ENCODE data around the gene FBXO31.
"Not testable (repeated sequence)": the region's sequence is repeated elsewhere in the genome, so short reads cannot be mapped to it uniquely, and the experiment has no call there.

Gene FBXO31

GRCh38 chr16:87382023-87382785 is 1.4 kb downstream of the FBXO31 start:
- Mint-ChIP-seq H3K4me1 (ENCODE audit: low read depth) (peaks cover 48% of the 10 kb centered on the region), H3K27me3 (no peaks in the 10 kb centered on the region), H3K4me3 (peak overlapping the region; percentile 89), H3K36me3 (peaks cover 2% of the 10 kb centered on the region), H3K27ac (peak overlapping the region; percentile 83), H3K9me3 (ENCODE audit: low read depth) (no peaks in the 10 kb centered on the region)

- Mint-ChIP-seq H3K4me3 (peak overlapping the region; percentile 89), H3K36me3 (peaks cover 2% of the 10 kb centered on the region), H3K27me3 (no peaks in the 10 kb centered on the region), H3K9me3 (ENCODE audit: low read depth) (no peaks in the 10 kb centered on the region), H3K4me1 (ENCODE audit: low read depth) (peaks cover 50% of the 10 kb centered on the region), H3K27ac (peak overlapping the region; percentile 95)
These were observed 2.7 kb downstream of the FBXO31 start for GRCh38 chr16:87380881-87381280.

DNA sequence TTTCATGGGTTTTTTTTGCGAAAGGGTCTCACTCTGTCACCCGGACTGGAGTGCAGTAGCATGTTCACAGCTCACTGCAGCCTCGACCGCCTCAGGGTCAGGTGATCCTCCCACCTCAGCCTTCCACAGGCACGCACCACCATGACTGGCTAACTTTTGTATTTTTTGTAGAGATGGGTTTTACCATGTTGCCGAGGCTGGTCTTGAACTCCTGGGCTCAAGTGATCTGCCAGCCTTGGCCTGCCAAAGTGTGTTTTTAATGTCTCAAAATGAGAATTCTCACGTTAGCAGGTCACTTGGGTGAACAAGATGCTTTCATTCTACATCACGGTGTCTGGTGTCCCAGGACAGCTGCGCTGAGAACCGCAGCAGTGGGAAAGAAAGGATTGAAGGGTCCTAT is 3.2 kb downstream of the FBXO31 start:
- H3K36me3 Mint-ChIP-seq, result peaks cover 2% of the 10 kb centered on the region
- peak overlapping the region; percentile 89 for H3K4me3 Mint-ChIP-seq
- peak overlapping the region; percentile 95 for H3K27ac Mint-ChIP-seq
- H3K9me3 Mint-ChIP-seq (ENCODE audit: low read depth), result no peaks in the 10 kb centered on the region
- peaks cover 51% of the 10 kb centered on the region for H3K4me1 Mint-ChIP-seq (ENCODE audit: low read depth)
- no peaks in the 10 kb centered on the region for H3K27me3 Mint-ChIP-seq

GRCh38 chr16:87379312-87379752 is 4.2 kb downstream of the FBXO31 start:
- H3K27me3 Mint-ChIP-seq; H3K36me3 Mint-ChIP-seq; H3K4me3 Mint-ChIP-seq; H3K9me3 Mint-ChIP-seq (ENCODE audit: low read depth); H3K27ac Mint-ChIP-seq: not testable (repeated sequence)
- H3K4me1 Mint-ChIP-seq (ENCODE audit: low read depth), result peaks cover 52% of the 10 kb centered on the region

DNA sequence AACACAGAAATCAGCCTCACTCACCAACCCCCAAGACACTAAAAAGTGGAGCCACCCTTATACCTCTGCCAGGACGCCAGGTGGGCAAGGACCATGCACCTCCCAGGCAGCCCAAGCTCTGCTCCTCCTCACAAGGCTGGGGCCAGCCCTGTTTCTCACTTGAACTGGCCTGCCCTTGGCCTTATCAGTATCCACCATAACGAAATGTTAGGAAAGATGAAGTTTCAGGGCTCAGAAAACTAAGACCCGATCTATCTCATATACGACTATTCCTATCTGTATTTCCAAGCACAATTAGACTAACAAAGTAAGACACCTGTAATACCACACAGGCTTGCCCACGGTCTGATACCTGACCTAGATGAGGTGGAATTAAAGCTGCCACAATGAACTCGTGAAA is 6.9 kb downstream of the FBXO31 start:
- Mint-ChIP-seq H3K4me3 (no peak overlapping the region), H3K9me3 (ENCODE audit: low read depth) (no peaks in the 10 kb centered on the region), H3K27ac (no peak overlapping the region), H3K27me3 (no peaks in the 10 kb centered on the region), H3K36me3 (peaks cover 4% of the 10 kb centered on the region), H3K4me1 (ENCODE audit: low read depth) (peaks cover 53% of the 10 kb centered on the region)

- Mint-ChIP-seq H3K4me1 (ENCODE audit: low read depth) (peaks cover 48% of the 10 kb centered on the region), H3K27me3 (no peaks in the 10 kb centered on the region), H3K9me3 (ENCODE audit: low read depth) (no peaks in the 10 kb centered on the region), H3K27ac (no peak overlapping the region), H3K36me3 (peaks cover 2% of the 10 kb centered on the region), H3K4me3 (no peak overlapping the region)
These were observed 8.0 kb downstream of the FBXO31 start for GRCh38 chr16:87375426-87376135.

GRCh38 chr16:87374313-87374712 is 9.3 kb downstream of the FBXO31 start:
- H3K4me3 Mint-ChIP-seq, result no peak overlapping the region
- H3K4me1 Mint-ChIP-seq (ENCODE audit: low read depth), result peaks cover 46% of the 10 kb centered on the region
- peaks cover 2% of the 10 kb centered on the region for H3K36me3 Mint-ChIP-seq
- H3K27ac Mint-ChIP-seq, result no peak overlapping the region
- H3K9me3 Mint-ChIP-seq (ENCODE audit: low read depth), result no peaks in the 10 kb centered on the region
- H3K27me3 Mint-ChIP-seq, result no peaks in the 10 kb centered on the region

DNA sequence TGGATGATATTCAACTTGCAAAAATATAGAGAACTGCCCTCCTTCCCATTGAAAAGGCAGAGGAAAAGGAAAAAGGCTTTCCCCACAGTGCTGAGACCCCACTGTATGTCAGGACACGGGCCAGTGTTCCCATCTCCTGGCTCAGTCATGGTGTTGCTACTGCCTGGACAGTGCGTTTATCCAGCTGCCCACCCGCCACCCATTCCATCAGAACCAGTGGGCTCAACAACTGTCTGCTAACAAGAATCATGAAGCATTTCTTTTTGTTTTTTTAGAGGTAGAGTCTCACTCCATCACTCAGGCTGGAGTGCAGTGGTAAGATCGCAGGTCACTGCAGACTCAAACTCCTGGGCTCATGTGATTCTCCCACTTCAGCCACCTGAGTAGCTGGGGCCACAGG is 11.3 kb downstream of the FBXO31 start:
- Mint-ChIP-seq H3K27me3 (no peaks in the 10 kb centered on the region), H3K27ac (no peak overlapping the region), H3K36me3 (peaks cover 2% of the 10 kb centered on the region), H3K4me1 (ENCODE audit: low read depth) (peaks cover 52% of the 10 kb centered on the region), H3K4me3 (no peak overlapping the region), H3K9me3 (ENCODE audit: low read depth) (no peaks in the 10 kb centered on the region)

DNA sequence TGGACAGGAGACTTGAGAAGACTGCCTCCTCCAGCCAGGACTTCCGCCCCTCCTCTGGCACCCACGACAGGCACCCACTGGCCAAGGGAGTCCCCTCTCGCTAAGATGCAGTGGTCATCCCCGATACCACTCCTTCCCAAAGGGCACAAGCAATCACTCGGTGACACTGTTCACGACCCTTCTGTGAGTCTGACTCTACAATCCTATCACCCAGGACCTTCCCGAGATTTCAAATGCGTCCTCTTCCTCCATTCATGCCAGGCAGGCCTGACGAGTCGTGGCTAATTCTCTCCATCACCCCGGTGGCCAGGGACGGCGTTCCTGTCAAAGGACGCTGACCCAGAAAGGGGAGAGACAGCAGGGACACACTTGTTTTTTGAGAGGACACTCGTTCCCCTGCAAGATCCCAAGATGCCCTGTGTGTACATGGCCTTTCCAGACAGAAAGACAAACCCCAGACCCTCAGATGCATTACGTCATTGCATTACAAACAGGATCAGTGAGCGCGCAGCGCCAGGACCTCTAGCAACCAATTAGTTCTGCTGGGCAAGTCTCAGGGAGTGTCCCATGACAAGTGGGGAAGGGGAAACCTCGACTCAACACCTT is 12.2 kb downstream of the FBXO31 start:
- Mint-ChIP-seq H3K4me1 (ENCODE audit: low read depth) (peaks cover 50% of the 10 kb centered on the region), H3K9me3 (ENCODE audit: low read depth) (no peaks in the 10 kb centered on the region), H3K36me3 (peaks cover 2% of the 10 kb centered on the region)

DNA sequence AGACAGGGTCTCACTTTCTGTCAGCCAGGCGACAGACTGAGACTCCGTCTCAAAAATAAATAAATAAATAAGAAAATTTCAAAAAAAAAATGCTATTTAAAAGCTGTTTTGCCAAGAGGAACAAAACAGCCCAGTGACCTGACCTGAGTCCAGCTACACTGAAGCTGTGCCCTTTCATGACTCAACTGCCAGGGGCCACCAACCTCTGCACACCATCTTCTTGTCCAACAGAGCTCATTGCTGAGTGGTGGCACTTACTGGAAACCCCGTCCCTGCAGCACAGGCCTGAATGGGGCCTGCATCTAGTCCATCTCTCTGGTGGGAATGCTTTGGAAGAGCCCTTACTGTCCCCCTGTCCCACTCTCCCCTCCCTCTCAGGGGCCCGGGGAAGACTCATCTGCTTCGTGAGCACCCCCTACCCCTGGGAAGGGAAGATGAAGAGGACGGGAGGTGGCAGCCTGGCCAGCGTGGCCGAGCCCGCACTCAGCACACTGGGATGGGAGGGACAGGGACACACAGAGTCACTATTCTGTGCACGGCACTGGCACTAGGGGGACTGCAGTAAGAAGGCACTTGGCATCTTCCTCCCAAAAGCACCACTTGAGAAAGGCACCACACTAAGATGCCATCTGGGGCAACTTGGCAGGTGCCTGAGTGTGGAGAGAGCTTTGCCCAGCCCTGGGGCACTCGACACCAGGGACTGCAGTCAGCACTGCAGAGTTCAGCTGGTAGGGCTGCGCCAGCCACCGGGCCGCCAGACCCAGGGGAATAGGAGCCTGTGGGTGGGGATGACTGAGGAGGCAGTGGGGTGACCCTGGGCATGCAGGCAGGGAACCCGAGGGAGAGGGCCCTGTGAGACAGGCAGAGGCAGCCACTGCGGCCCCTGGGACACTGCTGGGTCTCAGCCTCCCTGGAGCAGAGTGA is 13.5 kb downstream of the FBXO31 start:
- Mint-ChIP-seq H3K27ac (no peak overlapping the region), H3K4me1 (ENCODE audit: low read depth) (peaks cover 45% of the 10 kb centered on the region), H3K4me3 (no peak overlapping the region), H3K9me3 (ENCODE audit: low read depth) (no peaks in the 10 kb centered on the region), H3K36me3 (peaks cover 2% of the 10 kb centered on the region), H3K27me3 (no peaks in the 10 kb centered on the region)

More for the DNA sequence above, 12.2 kb downstream of the FBXO31 start:
- H3K4me3 Mint-ChIP-seq, result no peak overlapping the region
- no peaks in the 10 kb centered on the region for H3K27me3 Mint-ChIP-seq
- no peak overlapping the region for H3K27ac Mint-ChIP-seq

DNA sequence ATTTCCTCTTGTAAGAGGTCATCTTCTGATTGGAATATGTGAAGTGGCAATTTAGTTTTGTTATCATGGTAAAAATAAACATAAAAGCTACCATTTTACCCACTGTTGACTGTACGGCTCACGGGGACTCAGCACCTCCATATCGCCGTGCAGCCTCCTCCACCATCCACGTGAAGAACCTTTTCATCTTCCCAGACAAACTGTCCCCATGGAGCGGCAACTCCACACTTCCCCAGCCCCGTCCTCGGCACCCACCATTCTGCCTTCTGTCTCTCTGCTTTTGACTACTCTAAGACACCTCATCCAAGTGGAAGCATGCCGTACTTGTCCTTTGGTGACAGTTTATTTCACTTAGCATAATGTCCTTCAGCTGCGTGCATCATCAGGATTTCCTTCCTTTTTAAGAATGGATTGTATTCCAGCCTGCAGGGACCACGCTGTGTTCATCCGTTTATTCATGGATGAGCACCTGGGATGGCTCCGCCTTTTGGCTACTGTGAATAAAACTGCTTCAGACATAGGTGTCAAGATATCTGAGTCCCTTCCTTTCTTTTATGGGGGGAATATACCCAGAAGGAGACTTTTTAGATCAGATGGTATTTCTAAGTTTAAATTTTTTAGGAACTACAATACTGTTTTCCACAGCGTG is 14.3 kb downstream of the FBXO31 start:
- H3K9me3 Mint-ChIP-seq (ENCODE audit: low read depth), result no peaks in the 10 kb centered on the region
- H3K4me1 Mint-ChIP-seq (ENCODE audit: low read depth), result peaks cover 51% of the 10 kb centered on the region
- H3K4me3 Mint-ChIP-seq, result no peak overlapping the region
- peaks cover 2% of the 10 kb centered on the region for H3K36me3 Mint-ChIP-seq
- H3K27me3 Mint-ChIP-seq, result no peaks in the 10 kb centered on the region
- no peak overlapping the region for H3K27ac Mint-ChIP-seq

DNA sequence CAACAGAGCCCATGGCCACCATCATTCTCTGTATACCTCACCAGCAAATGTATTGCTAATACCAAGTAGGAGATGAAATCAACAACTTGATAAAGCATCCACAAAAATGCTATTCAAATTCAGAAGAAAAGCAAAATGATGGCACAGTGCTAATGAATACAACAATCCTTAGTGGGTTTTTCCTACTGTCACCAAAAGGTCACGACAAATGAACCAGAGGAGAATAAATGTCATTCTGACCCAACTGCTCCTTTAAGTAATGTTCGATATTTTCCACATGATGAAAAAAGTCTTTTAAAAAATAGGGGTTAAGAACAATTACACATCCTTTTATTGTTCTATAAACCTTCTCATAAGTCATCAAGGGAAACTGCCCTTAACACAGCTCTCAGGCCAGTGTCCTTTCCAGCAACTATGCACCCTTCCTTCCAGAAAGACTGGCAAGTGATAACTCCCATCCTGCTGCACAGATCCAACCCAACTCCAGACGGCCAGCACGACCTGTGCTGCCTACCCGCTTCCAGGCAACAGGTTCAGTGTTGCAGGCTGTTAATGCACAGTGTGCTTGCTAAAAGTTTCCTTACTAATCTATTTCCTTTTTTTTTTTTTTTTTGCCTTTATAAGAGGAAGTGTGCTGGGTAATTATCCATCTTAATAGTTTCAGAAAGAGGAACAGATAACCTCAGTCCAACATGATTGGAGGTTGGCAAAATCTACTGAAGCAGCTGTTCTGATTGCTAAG is 15.4 kb downstream of the FBXO31 start:
- no peaks in the 10 kb centered on the region for H3K9me3 Mint-ChIP-seq (ENCODE audit: low read depth)
- H3K4me1 Mint-ChIP-seq (ENCODE audit: low read depth), result peaks cover 54% of the 10 kb centered on the region
- H3K27ac Mint-ChIP-seq, result peak overlapping the region; percentile 68
- peaks cover 5% of the 10 kb centered on the region for H3K36me3 Mint-ChIP-seq
- no peaks in the 10 kb centered on the region for H3K27me3 Mint-ChIP-seq
- no peak overlapping the region for H3K4me3 Mint-ChIP-seq

DNA sequence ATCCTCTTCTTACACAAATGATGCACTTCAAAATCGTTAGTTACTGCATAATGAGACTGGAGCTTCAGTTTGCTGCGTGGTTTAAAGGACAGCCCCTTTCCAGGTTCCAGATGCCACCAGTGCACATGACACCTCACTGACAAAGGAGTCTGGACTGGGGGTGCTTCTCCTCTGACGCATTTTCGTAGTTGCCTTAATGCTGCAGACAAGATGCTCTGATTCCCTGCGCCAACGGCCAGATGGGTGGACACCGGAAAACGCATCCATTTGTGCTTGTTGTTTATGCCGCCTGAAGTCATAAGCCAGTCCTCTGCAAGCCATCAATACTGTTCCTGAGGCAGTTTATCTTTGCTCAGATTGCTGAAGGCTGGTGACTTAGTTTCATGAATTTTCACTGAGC is 16.0 kb downstream of the FBXO31 start:
- H3K4me1 Mint-ChIP-seq (ENCODE audit: low read depth), result peaks cover 54% of the 10 kb centered on the region
- no peak overlapping the region for H3K4me3 Mint-ChIP-seq
- H3K9me3 Mint-ChIP-seq (ENCODE audit: low read depth), result no peaks in the 10 kb centered on the region
- no peak overlapping the region for H3K27ac Mint-ChIP-seq
- H3K36me3 Mint-ChIP-seq, result peaks cover 5% of the 10 kb centered on the region
- no peaks in the 10 kb centered on the region for H3K27me3 Mint-ChIP-seq

DNA sequence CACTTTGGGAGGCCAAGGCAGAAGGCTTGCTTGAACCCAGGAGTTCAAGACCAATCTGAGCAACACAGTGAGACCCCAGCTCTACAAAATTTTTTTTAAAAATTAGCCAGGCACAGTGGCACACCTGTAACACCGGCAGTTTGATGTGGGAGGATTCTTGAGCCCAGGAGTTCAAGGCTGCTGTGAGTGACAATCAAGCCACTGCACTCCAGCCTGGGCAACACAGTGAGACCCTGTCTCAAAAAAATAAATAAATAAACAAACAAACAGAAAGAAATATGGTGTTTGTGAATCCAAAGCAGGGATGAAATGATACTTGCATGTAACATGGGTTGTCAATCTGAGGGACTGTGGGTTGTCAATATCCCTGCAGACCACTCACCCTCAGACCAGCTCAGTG is 16.6 kb downstream of the FBXO31 start:
- Mint-ChIP-seq H3K36me3 (peaks cover 5% of the 10 kb centered on the region), H3K27ac (no peak overlapping the region), H3K9me3 (ENCODE audit: low read depth) (no peaks in the 10 kb centered on the region), H3K27me3 (no peaks in the 10 kb centered on the region), H3K4me1 (ENCODE audit: low read depth) (peaks cover 50% of the 10 kb centered on the region), H3K4me3 (no peak overlapping the region)
